Aorta (tissue), 5 donors: ENCODE results near the gene CFAP54. TPM values are rescaled to one million over a fixed set of nuclear protein-coding genes. Genes with fewer than 3 reads are reported as not detected.

Experiments
- ATAC-seq: fragments of 200-7000 bp; cut with Tn5 transposase; one replicate; pipeline ENCODE4 v1.9.1; 2022; ENCODE audit warnings: moderate library complexity; ENCODE audit not compliant: low FRiP score
- DNase-seq, 2 donors: peaks; one replicate each; pipeline ENCODE4 v3.0.0-alpha.2; 2020
- H3K27ac ChIP-seq, 2 donors: one replicate each; pipeline ENCODE4 v1.5.1; 2013; ENCODE audit warnings: low read length in 2 of 2, mild to moderate bottlenecking in 2 of 2, moderate library complexity in 2 of 2, control low read depth in 1 of 2, inconsistent platforms in 1 of 2, low read depth in 1 of 2
- H3K27me3 ChIP-seq, 2 donors: one replicate each; pipeline ENCODE4 v1.6.1; 2013; ENCODE audit warnings: control low read depth in 1 of 2, low read length in 1 of 2, mild to moderate bottlenecking in 1 of 2, moderate library complexity in 1 of 2; ENCODE audit not compliant: insufficient read depth in 2 of 2, control insufficient read depth in 1 of 2
- H3K36me3 ChIP-seq, 2 donors: one replicate each; pipeline ENCODE4 v1.6.1; 2013; ENCODE audit warnings: control low read depth in 1 of 2, low read length in 1 of 2, mild to moderate bottlenecking in 1 of 2; ENCODE audit not compliant: insufficient read depth in 2 of 2, control insufficient read depth in 1 of 2
- H3K4me1 ChIP-seq, 2 donors: one replicate each; pipeline ENCODE4 v1.6.1; 2013; ENCODE audit warnings: low read length in 2 of 2, control low read depth in 1 of 2, mild to moderate bottlenecking in 1 of 2, moderate library complexity in 1 of 2; ENCODE audit not compliant: insufficient read depth in 2 of 2, control insufficient read depth in 1 of 2
- H3K4me3 ChIP-seq, 2 donors: one replicate each; pipeline ENCODE4 v1.5.1; 2013; ENCODE audit warnings: low read length in 2 of 2, control low read depth in 1 of 2, mild to moderate bottlenecking in 1 of 2
- H3K9me3 ChIP-seq: one replicate; pipeline ENCODE4 v1.6.1; 2013; ENCODE audit warnings: mild to moderate bottlenecking, low read length; ENCODE audit not compliant: control insufficient read depth
- WGBS, 2 donors: extraction: QIAGEN DNeasy Blood & Tissue Kit; methylation state at CpG; one replicate each; pipeline ENCODE4 v1.1.7; 2013; 5-methylcytosine and 5-hydroxymethylcytosine counted together
- intact Hi-C, 2 donors: fragments of 100-400 bp; cut with DNase I; formaldehyde crosslinking; loops; one replicate each; pipeline versions ENCODE4 v1.14.2 to v1.15.0; 2022
- polyA plus RNA-seq, 2 donors: library from polyadenylated mRNA; stranded (reverse); fragments of 200-250 nt; gene quantifications; one replicate each; pipeline ENCODE4 v1.2.3, GENCODE V29; 2013
- total RNA-seq, 2 donors: library from RNA; stranded (reverse); fragmentation: NEBNext Ultra II Directional; extraction: Animal tissue kit (Norgen Biotek cat#: 25700); gene quantifications; one replicate each; pipeline ENCODE4 v1.2.1, GENCODE V29; 2021
- donor health status: healthy with polysubstance abuse.
- donor health status: Bipolar disorder and iron deficiency.
- donor health status: DM: no; HTN: no; CAD: no.
- donor health status: DM: no; HTN: no; CAD: no.
- donor health status: DM: yes; HTN: yes; CAD: no.

The CFAP54 gene
- total and polyA plus RNA-seq, 4 donors, result 0.15 to 2.2 (median 0.91) TPM; not detected in 1

DNA sequence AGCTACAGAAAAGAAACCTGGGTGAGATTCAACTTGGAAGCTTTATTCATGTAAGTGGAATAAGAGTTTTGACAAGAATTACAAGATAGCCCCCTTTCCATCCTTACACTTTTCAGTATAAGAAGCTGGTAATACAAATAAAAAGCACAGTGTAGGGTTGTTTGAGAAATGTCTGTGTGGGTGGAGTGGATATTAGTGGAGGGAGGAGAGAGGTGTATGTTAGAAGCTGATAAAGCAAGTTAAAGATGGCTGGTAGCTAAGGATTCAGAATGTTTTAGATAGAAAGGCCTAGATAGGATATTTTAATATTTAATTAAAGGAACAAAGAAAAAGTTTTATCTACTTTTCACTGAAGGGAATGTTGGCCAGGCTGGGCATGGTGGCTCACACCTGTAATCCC lies 12.5 kb downstream of the CFAP54 start:
- Histone ChIP-seq H3K4me1 (peaks cover 2 to 5% of the 10 kb centered on the region in 2 donors), H3K9me3 (no peaks in the 10 kb centered on the region), H3K36me3 (no peaks in the 10 kb centered on the region), H3K27ac (no peak overlapping the region), H3K27me3 (no peaks in the 10 kb centered on the region), H3K4me3 (no peak overlapping the region)
- intact Hi-C loops, result no loop called here
- ATAC-seq (no peak), DNase-seq (no peak)

DNA sequence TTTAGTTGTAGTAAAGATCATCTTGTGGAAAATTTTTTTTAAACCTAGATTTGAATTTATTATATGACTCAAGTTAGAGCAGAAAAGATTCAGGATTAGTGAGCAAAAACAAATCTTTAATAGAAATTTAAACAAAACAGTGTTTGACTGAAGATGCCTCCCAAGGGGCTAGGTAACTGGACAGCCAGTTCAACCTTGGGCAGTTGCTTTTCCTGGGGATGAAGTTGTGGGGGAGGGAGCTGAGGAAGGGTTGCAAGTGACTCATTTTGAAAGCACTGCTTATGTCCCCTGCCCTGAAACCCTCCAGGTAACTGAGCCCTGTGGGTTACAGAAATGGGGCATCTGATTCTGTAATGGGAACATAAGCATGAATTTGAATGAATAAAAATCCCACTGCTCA lies 13.1 kb downstream of the CFAP54 start:
- Histone ChIP-seq H3K4me1 (peaks cover 2 to 5% of the 10 kb centered on the region in 2 donors), H3K36me3 (no peaks in the 10 kb centered on the region), H3K4me3 (no peak overlapping the region), H3K27me3 (no peaks in the 10 kb centered on the region), H3K9me3 (no peaks in the 10 kb centered on the region), H3K27ac (no peak overlapping the region)
- intact Hi-C loops, result no loop called here
- no peak for DNase-seq
- no peak for ATAC-seq

DNA sequence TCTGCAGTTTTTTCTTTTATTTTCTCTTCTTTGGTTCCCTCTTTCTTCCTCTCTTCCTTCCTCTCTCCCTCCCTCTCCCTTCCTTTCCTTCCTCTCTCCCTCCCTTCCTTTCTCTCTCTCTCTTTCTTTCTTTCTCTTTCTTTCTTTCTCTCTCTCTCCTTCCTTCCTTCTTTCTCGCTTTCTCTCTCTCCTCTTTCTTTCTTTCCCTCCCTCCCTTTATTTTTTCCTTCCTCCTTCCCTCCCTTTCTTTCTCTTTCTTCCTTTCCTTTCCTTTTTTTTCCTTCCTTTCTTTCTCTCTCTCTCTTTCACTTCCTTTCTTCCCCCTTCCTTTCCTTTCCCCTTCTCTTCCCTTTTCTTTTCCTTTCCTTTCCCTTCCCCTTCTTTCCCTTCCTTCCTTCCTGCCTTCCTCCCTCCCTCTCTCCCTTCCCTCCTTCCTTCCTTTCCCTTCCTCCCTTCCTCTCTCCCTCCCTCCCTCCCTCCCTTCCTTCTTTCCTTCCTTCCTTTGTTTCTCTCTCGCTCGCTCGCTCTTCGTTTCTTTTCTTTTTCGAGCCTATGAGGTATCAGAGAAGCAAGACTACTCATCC lies 13.7 kb downstream of the CFAP54 start:
- WGBS, 2 donors, result 94% methylated on average over 6 of the region's 6 CpGs
- H3K27ac ChIP-seq, result no peak overlapping the region

DNA sequence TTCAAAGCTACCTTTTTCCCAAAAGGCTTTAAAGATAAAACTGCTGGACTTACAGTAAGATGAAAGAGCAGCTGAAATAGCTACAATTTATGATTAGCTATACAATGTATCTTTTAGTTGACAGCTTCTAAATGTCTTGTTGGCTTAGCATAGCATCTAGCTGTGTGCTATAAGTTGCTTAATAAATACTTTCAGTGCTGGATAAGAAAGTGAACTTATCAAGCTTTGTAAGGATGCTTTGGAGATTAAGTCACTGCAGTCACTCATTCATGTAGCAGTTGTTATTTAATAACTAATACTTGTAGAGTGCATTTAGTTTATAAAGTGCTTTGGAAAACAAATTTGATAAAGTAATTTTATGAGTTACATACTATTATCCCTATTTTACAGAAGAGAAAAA lies 14.6 kb downstream of the CFAP54 start:
- H3K27ac ChIP-seq, result no peak overlapping the region
- H3K4me1 ChIP-seq, result peaks cover 2 to 5% of the 10 kb centered on the region in 2 donors
- no peaks in the 10 kb centered on the region for H3K9me3 ChIP-seq
- intact Hi-C loops, result no loop called here
- no peaks in the 10 kb centered on the region for H3K36me3 ChIP-seq
- DNase-seq, result no peak
- no peaks in the 10 kb centered on the region for H3K27me3 ChIP-seq
- H3K4me3 ChIP-seq, result no peak overlapping the region
- no peak for ATAC-seq

More for the DNA sequence above, 13.7 kb downstream of the CFAP54 start:
- Histone ChIP-seq H3K4me1 (peaks cover 2 to 5% of the 10 kb centered on the region in 2 donors), H3K4me3 (no peak overlapping the region), H3K36me3 (no peaks in the 10 kb centered on the region), H3K27me3 (no peaks in the 10 kb centered on the region), H3K9me3 (no peaks in the 10 kb centered on the region)
- ATAC-seq, result no peak
- DNase-seq, result no peak
- intact Hi-C loops, result no loop called here

DNA sequence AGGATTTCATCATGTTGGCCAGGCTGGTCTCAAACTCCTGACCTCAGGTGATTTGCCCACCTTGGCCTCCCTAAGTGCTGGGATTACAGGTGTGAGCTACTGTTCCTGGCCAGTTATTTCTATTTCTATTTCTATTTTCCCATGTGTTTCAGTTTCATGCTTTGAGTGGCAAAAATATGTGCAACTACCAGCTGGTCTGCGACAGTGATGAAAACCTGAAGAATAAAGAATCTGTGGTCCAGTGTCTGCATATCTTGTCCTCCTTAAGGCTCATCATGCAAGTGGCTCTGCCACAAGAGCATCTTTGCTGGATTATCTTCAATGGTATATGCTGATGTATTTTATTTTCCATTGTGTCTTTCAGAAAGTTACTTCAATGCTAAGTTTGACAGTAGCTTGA lies 17.4 kb downstream of the CFAP54 start:
- Histone ChIP-seq H3K9me3 (no peaks in the 10 kb centered on the region), H3K36me3 (no peaks in the 10 kb centered on the region), H3K4me1 (no peaks in the 10 kb centered on the region), H3K4me3 (no peak overlapping the region), H3K27me3 (no peaks in the 10 kb centered on the region), H3K27ac (no peak overlapping the region)
- intact Hi-C loops, result no loop called here
- ATAC-seq (no peak), DNase-seq (no peak)
- WGBS, 2 donors, result 96% methylated on average over 1 of the region's 1 CpG

DNA sequence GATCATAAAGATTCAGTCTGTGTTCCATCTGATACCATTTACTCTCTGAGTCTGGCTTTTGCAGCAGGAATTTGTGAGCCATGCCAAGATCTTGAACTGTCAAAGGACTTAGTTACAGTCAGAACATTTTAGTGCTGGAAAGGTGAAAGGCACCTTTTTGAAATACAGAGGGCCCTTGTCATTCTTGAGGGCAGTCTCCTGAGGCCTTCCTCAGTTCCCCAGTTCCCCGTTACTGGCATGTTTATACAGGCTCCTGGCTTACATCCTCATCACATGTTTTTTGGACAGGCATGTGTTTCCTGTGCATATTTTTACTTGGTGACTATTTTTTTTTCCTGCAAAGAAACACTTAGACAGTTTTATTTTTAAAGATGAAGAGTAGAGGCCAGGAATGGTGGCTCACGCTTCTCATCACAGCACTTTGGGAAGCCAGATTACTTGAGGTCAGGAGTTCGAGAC lies 21.0 kb downstream of the CFAP54 start:
- ATAC-seq, result peak; percentile 46
- peak in 1 of 2 donors; percentile 52 for DNase-seq
- Histone ChIP-seq H3K4me3 (no peak overlapping the region), H3K9me3 (no peaks in the 10 kb centered on the region), H3K27ac (peak overlapping the region in 1 of 2 donors; percentile 40), H3K27me3 (no peaks in the 10 kb centered on the region), H3K36me3 (no peaks in the 10 kb centered on the region), H3K4me1 (no peaks in the 10 kb centered on the region)
- intact Hi-C loops, result loop anchor here (10.0 kb wide), 2 partner anchors 106 to 296 kb away; partner anchors contain the start of gene CDK17 (in 1 of the 2)
- WGBS, 2 donors, result 7% methylated on average over 3 of the region's 3 CpGs

DNA sequence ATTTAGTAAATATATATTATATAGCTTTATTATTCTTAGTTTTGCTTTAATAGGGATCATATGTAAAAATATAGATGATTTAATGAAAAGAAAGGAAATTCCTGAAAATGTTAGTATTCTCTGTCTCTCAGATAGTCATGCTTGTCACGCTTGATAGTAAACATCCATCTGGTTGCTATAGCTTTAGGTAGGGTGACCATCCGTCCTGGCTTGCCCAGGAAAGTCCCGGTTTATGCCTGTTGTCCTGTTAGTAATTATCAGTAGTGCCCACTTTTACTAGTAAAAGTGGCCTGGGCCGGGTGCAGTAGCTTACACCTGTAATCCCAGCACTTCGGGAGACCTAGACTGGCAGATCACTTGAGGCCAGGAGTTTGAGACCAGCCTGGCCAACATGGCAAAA lies 23.8 kb downstream of the CFAP54 start:
- Histone ChIP-seq H3K27ac (no peak overlapping the region), H3K4me3 (no peak overlapping the region), H3K27me3 (no peaks in the 10 kb centered on the region), H3K9me3 (no peaks in the 10 kb centered on the region), H3K4me1 (no peaks in the 10 kb centered on the region), H3K36me3 (no peaks in the 10 kb centered on the region)
- intact Hi-C loops, result loop anchor here (10.0 kb wide), 2 partner anchors 108 to 298 kb away; partner anchors contain the start of gene CDK17 (in 1 of the 2)
- 94 to 95% methylated on average over 5 of the region's 5 CpGs for WGBS, 2 donors
- no peak for ATAC-seq
- DNase-seq, result no peak

DNA sequence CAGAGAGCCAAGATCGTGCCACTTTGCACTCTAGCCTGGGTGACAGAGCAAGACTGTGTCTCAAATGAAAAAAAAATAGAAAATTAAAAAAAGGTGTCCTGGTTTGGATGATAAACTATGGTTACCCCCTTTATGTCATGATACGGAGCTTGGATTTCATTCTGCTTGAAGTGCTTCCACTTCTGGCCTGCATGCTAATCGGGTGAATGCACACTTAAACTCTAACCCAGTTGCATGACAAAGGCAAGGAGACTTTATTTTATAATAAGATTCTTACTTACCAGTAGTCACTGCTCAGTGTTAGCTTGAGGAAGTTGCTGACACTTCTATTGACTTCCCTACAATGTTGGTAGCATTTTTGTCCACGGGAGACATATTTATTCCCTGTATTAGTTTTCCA lies 24.3 kb downstream of the CFAP54 start:
- H3K27ac ChIP-seq, result no peak overlapping the region
- DNase-seq (no peak), ATAC-seq (no peak)
- H3K4me1 ChIP-seq, result no peaks in the 10 kb centered on the region
- H3K36me3 ChIP-seq, result no peaks in the 10 kb centered on the region
- no peaks in the 10 kb centered on the region for H3K9me3 ChIP-seq
- no peak overlapping the region for H3K4me3 ChIP-seq
- intact Hi-C loops, result loop anchor here (10.0 kb wide), 2 partner anchors 109 to 299 kb away; partner anchors contain the start of gene CDK17 (in 1 of the 2)
- WGBS, 2 donors, result 82 to 83% methylated on average over 4 of the region's 4 CpGs
- no peaks in the 10 kb centered on the region for H3K27me3 ChIP-seq

DNA sequence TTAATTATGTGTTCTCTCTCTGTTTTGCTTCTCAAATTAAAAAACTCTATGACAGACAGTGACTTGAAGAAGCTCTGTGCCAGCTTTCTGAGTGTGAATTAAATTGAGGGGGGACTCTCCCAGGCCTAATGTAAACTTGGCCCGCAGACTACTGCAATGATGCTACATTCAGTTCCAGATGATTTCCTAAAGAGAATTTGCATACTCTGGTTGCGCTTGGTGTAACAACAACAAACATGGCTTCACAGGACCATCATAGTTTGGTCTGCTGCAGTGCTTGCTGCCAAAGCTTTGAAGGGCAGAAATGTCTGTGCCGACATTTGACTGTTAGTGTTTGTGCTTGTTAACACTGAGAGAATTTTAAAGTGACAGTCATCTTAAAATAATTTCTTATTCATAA lies 25.0 kb downstream of the CFAP54 start:
- H3K4me3 ChIP-seq, result no peak overlapping the region
- no peaks in the 10 kb centered on the region for H3K36me3 ChIP-seq
- intact Hi-C loops, result loop anchor here (10.0 kb wide), 2 partner anchors 110 to 300 kb away; partner anchors contain the start of gene CDK17 (in 1 of the 2)
- H3K4me1 ChIP-seq, result no peaks in the 10 kb centered on the region
- H3K27ac ChIP-seq, result no peak overlapping the region
- no peaks in the 10 kb centered on the region for H3K9me3 ChIP-seq
- 46 to 47% methylated on average over 3 of the region's 3 CpGs for WGBS, 2 donors
- H3K27me3 ChIP-seq, result no peaks in the 10 kb centered on the region
- no peak for ATAC-seq
- DNase-seq, result no peak
